ENCODE data around the gene RASSF9. TPM values are rescaled to one million over a fixed set of nuclear protein-coding genes. Genes with fewer than 3 reads are reported as not detected.

Gene RASSF9
- total RNA-seq, 1 donor from 2014 or later, result 2.2 TPM

DNA sequence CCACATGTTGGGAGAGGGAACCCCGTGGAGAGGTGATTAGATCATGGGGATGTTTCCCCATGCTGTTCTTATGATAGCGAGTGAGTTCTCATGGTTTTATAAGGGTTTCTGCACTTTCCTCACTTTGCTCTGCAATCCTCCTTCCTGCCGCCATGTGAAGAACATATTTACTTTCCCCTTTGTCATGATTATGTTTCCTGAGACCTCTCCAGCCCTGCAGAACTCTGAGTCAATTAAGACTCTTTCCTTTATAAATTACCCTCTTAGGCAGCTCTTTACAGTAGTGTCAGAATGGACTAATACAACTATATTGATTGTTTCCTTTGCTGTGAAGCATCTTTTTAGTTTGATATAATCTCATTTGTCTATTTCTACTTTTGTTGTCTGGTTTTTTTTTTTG lies 13.1 kb upstream of the RASSF9 start:
- no peak for TF ChIP-seq CTCF (IDR thresholded peaks at IDR 0.05; ENCODE audit: unreplicated experiment)
- no peak for DNase-seq (ENCODE audit: low spot score)

DNA sequence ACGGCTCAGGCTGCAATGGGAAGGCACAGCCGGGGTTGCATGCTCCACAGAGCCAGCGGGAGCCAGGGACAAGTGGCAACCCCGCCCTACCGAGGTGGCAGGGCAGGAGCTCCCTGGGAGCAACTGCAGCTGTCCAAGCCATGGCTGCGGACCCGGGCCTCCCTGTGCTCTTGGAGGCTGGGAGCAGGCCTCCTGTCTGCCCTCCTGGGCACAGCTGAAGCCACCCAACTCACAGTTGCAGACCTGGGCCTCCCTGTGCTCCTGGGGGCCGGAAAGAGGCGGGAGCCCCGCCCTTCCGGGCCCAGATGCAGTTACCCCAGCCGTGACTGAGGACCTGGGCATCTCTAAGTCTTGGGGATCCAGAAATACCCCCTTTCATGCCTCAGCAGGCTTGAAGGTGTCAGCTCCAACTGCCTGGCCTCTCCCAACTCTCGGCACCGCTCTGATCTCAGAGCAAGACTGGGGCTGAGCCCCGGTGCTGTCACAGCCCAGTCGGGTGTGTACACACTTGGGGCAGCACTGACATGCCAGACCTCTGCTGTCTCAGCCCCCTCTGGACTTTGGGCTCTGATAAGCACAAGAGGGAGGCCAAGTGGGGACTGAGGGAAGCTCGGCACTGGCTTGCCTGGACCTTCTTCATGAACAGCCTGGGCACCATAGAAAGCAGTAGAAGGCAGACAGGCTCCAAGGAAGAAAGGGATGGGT lies 7.5 kb upstream of the RASSF9 start:
- Mint-ChIP-seq H3K9me3 (ENCODE audit: unreplicated experiment) (no peaks in the 10 kb centered on the region), H3K36me3 (ENCODE audit: low read depth, unreplicated experiment) (no peaks in the 10 kb centered on the region), H3K27ac (ENCODE audit: unreplicated experiment) (no peak overlapping the region), H3K4me3 (ENCODE audit: unreplicated experiment) (no peak overlapping the region), H3K27me3 (ENCODE audit: unreplicated experiment) (peaks cover 1% of the 10 kb centered on the region), H3K4me1 (ENCODE audit: unreplicated experiment) (no peaks in the 10 kb centered on the region)
- no peak for DNase-seq (ENCODE audit: low spot score)
- no peak for TF ChIP-seq CTCF (IDR thresholded peaks at IDR 0.05; ENCODE audit: unreplicated experiment)

More for the DNA sequence above, 13.1 kb upstream of the RASSF9 start:
- H3K27me3 Mint-ChIP-seq (ENCODE audit: unreplicated experiment), result no peaks in the 10 kb centered on the region
- H3K36me3 Mint-ChIP-seq (ENCODE audit: low read depth, unreplicated experiment), result no peaks in the 10 kb centered on the region
- no peak overlapping the region for H3K27ac Mint-ChIP-seq (ENCODE audit: unreplicated experiment)
- H3K9me3 Mint-ChIP-seq (ENCODE audit: unreplicated experiment), result no peaks in the 10 kb centered on the region
- H3K4me3 Mint-ChIP-seq (ENCODE audit: unreplicated experiment), result no peak overlapping the region
- no peaks in the 10 kb centered on the region for H3K4me1 Mint-ChIP-seq (ENCODE audit: unreplicated experiment)

DNA sequence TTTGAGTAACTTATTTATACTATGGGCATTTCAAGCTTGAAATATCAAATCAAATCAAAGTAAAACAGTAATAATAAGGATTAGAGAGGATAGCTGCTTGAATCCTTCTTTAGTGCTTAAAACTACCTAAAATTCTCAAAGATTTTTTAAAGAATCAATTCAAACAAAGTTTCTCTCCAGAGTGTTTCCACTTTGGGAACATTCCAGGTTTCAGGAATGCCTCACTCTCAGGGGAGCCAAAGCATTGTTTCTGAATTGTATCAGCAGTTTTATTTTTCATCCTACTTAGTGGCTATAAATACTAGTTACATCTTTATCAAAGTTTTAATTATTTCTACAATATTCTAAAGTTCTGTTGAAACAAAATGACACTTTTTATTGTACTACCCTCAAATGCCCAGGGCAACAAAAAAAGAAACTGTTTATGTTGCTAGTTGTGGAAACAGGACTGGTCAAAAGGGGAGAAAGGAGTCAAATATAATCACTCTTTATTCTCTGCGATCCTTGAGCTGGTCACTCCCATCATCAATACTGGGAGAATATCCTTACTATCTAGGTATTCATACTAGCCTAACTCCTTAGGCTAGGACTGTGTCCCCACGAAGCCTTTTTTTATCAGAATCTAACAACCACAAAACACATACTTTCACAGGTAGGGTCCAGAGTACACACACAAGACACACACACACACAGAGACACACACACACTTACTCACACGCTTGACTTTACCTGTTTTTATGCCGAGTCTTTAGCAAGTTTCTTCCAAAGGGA lies 598 bp downstream of the RASSF9 start:
- H3K4me1 Mint-ChIP-seq (ENCODE audit: unreplicated experiment), result peaks cover 6% of the 10 kb centered on the region
- H3K4me3 Mint-ChIP-seq (ENCODE audit: unreplicated experiment), result peak overlapping the region; percentile 87
- TF ChIP-seq CTCF (IDR thresholded peaks at IDR 0.05; ENCODE audit: unreplicated experiment), result no peak
- H3K27me3 Mint-ChIP-seq (ENCODE audit: unreplicated experiment), result peaks cover 2% of the 10 kb centered on the region
- no peaks in the 10 kb centered on the region for H3K36me3 Mint-ChIP-seq (ENCODE audit: low read depth, unreplicated experiment)
- H3K27ac Mint-ChIP-seq (ENCODE audit: unreplicated experiment), result peak overlapping the region; percentile 89
- no peak for DNase-seq (ENCODE audit: low spot score)
- no peaks in the 10 kb centered on the region for H3K9me3 Mint-ChIP-seq (ENCODE audit: unreplicated experiment)

- H3K4me3 Mint-ChIP-seq (ENCODE audit: unreplicated experiment), result no peak overlapping the region
Measured at GRCh38 chr12:85834378-85834777, 1.8 kb downstream of the RASSF9 start.

More at GRCh38 chr12:85834378-85834777, 1.8 kb downstream of the RASSF9 start:
- Mint-ChIP-seq H3K4me1 (ENCODE audit: unreplicated experiment) (peaks cover 6% of the 10 kb centered on the region), H3K9me3 (ENCODE audit: unreplicated experiment) (no peaks in the 10 kb centered on the region), H3K36me3 (ENCODE audit: low read depth, unreplicated experiment) (no peaks in the 10 kb centered on the region), H3K27me3 (ENCODE audit: unreplicated experiment) (peaks cover 2% of the 10 kb centered on the region), H3K27ac (ENCODE audit: unreplicated experiment) (no peak overlapping the region)
- TF ChIP-seq CTCF (IDR thresholded peaks at IDR 0.05; ENCODE audit: unreplicated experiment), result no peak
- no peak for DNase-seq (ENCODE audit: low spot score)
